Frontal cortex (tissue), 4 donors: Measurements from ENCODE around the gene SCNN1A. TPM values are rescaled to one million over a fixed set of nuclear protein-coding genes. Genes with fewer than 3 reads are reported as not detected.
A peak's percentile ranks its signal among the peaks of the same experiment; 100 is the strongest.
"Not testable (repeated sequence)": the region's sequence is repeated elsewhere in the genome, so short reads cannot be mapped to it uniquely, and the experiment has no call there.

Experiments used
- DNase-seq, 2 donors: peaks; one replicate each; pipeline ENCODE4 v3.0.0; 2012; ENCODE audit warnings: low spot score in 2 of 2
- FAIRE-seq: peaks from 2 replicates; lab custom pipeline; 2012; peaks lifted over from hg19 to GRCh38; lab: Jason Lieb, UNC
- total RNA-seq: library from RNA; depleted of rRNA; stranded (reverse); fragments of >200 nt; gene quantifications from one replicate; pipeline ENCODE4 v1.2.3, GENCODE V29; 2014
- donor health status: control.
- donor health status: control.
- donor health status: control.

SCNN1A gene
- total RNA-seq, 1 donor from 2014 or later, result not detected

GRCh38 chr12:6352193-6353173 is 22.9 kb downstream of the SCNN1A start:
- FAIRE-seq (no peak), DNase-seq (no peak)

- FAIRE-seq, result no peak
- no peak for DNase-seq
Measured at GRCh38 chr12:6351622-6352021, 23.7 kb downstream of the SCNN1A start.

DNA sequence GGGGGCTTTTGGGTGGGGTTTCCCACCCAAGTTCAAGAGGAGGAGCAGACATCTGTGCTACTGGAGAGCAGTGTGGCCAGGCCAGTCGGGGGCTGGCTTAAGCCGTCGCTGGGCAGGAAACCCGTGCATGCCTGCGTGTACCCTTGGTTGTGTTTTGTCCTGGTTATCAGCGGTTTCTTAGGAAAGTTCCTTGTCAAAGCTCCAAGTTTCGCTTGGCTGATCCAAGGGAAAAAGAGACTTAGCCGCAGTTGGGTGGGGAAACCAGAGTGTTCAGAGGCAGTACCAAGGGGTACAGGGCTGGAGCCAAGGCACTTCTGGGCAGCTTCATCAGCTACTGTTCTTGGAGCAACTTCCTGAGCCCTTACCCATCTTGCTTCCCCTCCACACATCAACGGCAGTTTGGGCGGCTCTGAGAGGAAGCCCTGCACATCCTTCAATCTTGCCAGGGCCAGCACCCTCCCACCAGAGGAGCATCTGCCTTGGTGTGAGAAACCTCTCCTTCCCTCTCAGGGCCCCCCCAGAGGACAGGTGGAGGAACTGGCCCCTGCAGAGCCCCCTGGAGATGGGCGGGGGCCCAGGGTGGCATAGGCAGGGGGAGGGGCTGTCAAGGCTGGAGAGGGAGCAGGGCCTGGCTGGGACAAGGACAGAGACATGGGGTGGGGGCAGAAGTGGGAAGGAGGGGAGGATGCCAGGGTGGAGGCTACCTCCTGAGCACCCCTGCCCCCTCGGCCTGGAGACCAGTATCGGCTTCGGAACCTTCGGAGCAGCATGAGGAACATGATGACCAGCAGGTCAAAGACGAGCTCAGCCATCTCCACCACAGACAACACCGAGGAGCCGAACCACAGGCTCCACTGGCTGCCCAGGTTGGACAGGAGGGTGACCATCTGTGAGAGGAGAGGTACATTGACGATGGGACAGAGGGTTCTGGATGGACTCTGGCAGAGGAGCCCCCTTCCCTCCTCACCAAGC is 27.7 kb downstream of the SCNN1A start:
- FAIRE-seq (no peak), DNase-seq (no peak)

DNA sequence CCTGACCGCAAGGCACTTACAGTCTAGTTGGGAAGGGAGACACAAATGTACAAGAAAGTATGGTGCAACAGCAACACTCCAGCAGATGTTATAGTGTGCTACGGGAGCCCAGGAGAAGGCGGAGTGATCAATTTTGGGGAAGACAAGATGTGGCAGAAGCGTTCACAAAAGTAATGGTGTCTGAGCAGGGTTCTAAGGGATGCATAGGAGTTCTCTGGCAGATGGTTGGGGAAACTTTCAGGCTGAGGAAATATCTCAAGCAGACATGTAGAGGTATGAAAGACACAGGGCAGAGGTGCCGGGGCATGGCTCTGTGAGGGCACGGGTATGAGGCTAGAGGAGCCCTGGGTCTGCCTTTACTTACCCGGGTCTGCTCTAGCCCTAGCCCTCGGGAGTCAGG is 28.4 kb downstream of the SCNN1A start:
- no peak for FAIRE-seq

DNA sequence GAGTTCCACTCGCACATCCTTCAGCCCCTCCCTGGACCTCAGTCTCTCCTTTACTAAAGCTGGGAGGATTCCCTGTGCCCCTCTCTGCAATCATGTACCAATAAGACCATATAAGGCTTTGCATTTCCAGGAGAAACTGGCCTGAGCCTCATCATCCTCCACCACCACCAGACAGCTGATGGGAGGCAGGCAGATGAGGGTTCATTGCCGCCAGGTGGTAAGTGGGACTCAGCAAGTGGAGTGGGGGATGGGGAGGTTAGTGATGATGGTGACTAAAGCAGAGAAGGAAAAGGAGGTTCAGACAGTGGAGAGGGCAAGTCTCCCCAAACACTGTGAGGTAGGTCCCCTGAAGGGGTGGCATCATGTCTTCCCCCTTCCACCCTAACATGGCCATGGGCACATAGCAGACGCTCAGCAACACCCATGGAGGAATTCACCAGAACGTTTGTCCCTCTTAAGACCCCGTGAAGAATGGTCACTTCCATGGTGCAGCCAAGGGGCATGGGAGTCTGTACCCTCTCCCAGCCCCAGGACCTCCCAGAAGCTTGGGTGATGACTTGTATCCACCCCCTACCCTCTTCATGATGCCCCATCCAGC is 29.0 kb downstream of the SCNN1A start:
- DNase-seq, result no peak
- FAIRE-seq, result no peak

More for the DNA sequence above, 28.4 kb downstream of the SCNN1A start:
- DNase-seq, result no peak

GRCh38 chr12:6345319-6346091 is 29.9 kb downstream of the SCNN1A start:
- DNase-seq, result no peak
- no peak for FAIRE-seq

DNA sequence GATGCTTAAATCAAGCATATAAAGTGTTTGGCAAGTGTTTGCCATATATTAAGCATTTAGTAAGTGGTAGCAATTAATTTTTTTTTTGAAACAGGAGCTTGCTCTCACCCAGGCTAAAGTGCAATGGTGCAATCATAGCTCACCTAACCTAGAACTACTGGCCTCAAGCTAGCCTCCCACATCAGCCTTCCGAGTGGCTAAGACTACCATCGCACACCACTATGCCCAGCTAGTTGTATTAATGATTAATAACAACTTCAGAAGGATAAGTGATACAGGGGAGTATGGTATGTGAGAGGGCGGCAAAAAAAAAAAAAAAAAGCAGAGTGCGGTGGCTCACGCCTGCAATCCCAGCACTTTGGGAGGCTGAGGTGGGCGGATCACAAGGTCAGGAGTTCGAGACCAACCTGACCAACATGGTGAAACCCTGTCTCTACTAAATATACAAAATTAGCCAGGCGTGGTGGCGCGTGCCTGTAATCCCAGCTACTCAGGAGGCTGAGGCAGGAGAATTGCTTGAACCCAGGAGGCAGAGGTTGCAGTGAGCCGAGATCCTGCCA is 31.2 kb downstream of the SCNN1A start:
- FAIRE-seq, result not testable (repeated sequence)

GRCh38 chr12:6343518-6343917 is 31.8 kb downstream of the SCNN1A start:
- DNase-seq (no peak), FAIRE-seq (no peak)

More for the DNA sequence above, 31.2 kb downstream of the SCNN1A start:
- DNase-seq, result not testable (repeated sequence)

- no peak for FAIRE-seq
- DNase-seq, result no peak
Measured at GRCh38 chr12:6342140-6342889, 33.0 kb downstream of the SCNN1A start.

- peak in 1 of 2 donors; percentile 67 for DNase-seq
- FAIRE-seq, result no peak
Measured at GRCh38 chr12:6341417-6342139, 33.8 kb downstream of the SCNN1A start, which contains the start of gene TNFRSF1A. Gene TNFRSF1A, minus strand, starts transcription at chr12:6342076. Its CDS starts 262 bp downstream, at chr12:6341814.

GRCh38 chr12:6340745-6341416 is 34.5 kb downstream of the SCNN1A start:
- FAIRE-seq (no peak), DNase-seq (no peak)

- FAIRE-seq (no peak), DNase-seq (no peak)
Measured at GRCh38 chr12:6340032-6340638, 35.2 kb downstream of the SCNN1A start.

DNA sequence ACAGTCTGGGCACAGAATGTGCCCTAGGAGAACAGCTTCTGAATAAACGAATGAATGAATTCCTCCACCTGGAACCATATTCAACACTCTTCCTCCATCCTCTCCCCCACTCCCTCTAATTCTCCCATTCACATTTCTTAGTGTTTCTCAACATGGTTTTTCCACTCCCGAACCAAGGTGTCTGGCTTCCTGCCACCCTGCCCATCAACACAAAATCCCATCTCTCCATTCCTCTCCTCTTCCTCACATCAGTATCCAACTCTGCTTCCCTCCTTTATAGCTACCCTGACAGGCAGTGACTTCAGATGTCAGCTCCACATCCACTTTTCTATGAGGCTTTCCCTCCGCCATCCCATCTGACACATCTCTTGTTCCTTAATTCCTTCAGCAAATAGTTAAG is 36.4 kb downstream of the SCNN1A start:
- DNase-seq, result no peak
- no peak for FAIRE-seq

- FAIRE-seq, DNase-seq: not testable (repeated sequence)
Measured at GRCh38 chr12:6338536-6338935, 36.8 kb downstream of the SCNN1A start.

DNA sequence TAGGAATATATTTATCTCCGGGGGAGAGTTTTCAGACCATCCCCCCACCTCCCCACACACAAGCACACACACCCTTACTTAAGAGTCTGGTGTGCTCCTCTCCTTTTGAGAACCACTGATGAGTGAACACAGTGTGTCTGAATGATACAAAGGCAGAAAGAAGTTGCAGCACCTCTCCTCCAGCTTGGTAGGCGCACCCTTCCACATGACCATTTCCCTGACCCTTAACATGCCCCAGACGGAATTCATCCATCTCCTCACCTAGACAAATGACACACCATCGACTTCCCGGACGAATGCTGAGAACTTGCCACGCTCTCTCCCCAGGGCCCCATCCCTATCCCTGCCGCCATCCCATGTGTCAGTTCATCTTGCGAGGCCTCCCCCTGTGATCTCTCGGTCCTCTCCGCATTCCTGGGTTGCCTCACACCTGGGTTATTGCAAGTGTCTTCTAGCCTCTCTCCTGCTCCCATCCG is 37.4 kb downstream of the SCNN1A start:
- no peak for DNase-seq
- no peak for FAIRE-seq
